ENCODE measurements around the gene CTNNA2.

CTNNA2 gene

GRCh38 chr2:80302001-80302313 is 789.1 kb downstream of the CTNNA2 start:
- no peak for DNase-seq

- no peak for DNase-seq
These were observed 789.6 kb downstream of the CTNNA2 start for GRCh38 chr2:80302314-80303005.

DNA sequence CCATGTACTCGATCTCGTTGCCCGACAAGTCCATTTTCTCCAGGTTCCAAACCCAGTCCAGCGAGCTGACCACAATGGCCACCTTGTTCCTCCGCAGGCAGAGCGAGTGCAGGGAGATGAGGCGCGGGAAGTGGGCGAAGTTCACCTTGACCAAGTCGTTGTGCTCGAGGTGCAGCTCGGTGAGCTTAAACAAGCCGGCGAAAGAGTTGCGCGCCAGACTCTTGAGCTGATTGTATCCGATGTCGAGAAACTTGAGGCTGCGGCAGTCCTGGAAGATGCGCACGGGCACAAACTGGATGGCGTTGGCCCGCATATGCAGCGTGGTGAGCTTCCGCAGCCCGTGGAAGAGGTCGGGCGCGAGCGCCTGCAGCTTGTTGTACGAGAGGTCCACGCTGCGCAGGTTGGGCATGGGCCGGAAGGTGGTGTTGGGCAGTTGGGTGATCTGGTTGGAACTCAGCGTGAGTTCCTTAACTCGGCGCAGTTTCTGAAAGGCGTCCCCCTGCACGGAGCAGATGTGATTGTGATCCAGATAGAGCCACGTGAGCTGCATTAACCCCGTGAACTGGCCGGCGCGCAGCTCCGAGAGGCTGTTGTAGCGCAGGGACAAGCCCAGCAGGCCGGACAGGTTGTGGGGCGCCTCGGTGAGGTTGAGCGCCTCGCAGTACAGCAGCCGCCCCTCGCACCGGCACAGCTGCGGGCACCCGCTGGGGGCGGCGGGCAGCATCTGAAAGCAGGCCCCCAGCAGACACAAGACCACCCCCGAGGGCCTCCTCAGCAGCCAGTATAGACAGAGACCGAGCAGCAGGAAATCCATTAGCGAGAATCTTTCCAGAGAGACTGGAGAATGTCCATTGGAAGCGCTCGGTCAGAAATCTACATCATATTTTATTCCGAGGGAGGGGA is 790.4 kb downstream of the CTNNA2 start:
- no peak for DNase-seq

GRCh38 chr2:80303909-80304837 is 791.3 kb downstream of the CTNNA2 start, which contains the start of gene LRRTM1:
Gene LRRTM1, minus strand, starts transcription at chr2:80304752. Its CDS starts 933 bp downstream, at chr2:80303819.
- no peak for DNase-seq

DNA sequence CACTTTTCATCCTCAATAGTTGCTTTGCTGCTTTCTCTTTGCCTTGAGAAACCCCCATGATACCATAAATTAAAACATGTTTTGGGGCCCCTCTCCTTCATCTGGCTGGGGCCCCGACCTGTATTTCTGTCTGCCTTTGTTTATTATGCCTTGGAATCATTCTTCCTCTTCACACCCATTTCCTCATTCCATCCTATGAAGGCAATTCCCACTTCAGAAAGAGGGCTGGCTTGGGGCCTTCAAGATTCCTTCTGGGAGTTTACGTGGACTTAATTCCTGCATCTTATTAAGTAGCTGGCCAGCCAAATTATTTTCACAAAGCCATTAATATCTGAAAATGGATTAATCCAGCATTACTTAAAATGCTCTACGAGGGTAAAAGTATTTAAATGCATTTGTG is 798.5 kb downstream of the CTNNA2 start:
- no peak for DNase-seq

DNA sequence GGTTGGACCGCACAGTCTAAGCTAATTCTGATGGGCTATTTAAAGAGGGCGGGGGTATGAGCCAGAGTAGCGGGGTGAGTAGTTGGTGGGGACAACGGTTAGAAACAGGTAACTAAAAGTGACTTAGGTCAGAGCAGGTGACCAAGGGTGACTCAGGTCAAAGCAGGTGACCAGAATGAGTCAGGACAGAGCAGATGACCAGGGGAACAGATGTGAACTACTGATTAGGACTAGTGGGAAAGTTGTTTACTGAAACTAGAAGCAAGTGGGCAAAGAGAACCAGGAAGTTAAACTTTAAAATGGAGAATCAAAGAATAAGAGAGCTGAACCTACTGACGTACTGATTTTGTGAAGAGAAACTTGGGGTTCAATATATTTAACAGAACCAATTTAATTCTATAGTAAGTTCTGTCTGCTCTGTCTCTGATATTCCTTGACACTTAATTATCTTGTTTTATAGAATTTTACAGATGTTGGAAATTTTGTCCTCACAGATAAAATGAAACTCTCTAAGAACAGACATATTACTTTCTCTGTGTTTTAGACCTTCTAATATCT is 799.5 kb downstream of the CTNNA2 start:
- DNase-seq, result no peak

DNA sequence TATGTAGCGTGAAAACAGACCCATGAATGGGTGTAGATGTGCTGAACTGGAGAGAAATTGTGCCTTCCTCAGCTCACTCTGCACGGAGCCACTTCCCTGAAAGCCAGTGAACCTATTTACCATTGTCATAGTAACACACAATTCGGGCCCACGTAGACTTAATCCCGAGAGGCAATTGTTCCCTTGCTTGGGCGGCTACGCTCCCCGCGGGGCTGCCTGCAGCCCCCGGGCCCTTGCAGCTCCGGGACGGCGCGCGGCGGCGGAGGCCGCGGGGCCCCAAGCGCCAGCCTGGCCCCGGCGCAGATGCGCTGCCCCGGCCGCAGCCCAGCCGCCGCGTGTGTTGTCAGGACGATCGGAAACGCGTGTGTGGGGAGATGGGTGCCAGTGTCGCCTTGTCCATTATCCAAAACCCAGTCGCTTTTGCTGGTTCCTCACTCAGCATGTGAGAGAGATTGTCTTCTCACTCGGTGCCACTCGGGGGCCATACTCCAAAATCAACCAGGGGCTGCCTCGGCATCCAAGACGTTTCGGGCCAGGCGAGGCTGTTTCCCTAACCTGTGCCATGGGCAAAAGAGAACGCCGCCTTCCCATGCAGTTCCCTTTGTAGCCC is 809.6 kb downstream of the CTNNA2 start:
- DNase-seq, result no peak

GRCh38 chr2:80322958-80323357 is 810.1 kb downstream of the CTNNA2 start:
- DNase-seq, result no peak

GRCh38 chr2:80323610-80324009 is 810.8 kb downstream of the CTNNA2 start:
- DNase-seq, result no peak

- DNase-seq, result no peak
These were observed 811.7 kb downstream of the CTNNA2 start for GRCh38 chr2:80324525-80324924.

DNA sequence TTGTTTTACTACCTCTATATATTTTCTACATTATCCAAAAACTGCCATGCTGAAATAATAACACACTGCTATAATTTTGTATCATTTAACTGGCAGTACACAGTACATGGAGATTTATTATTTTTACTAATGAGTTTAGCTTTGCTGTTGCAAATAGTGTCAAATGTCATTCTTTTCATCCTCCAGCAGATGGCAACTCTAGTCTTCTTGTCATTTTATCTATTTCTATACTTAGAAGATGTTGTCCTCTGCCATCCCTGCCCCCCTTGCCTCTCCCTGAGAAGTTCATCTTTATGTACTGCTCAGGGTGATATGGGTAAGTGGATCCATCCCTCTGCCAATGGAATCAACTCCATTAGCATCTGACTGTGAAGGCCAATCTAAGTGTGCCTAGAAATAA is 813.4 kb downstream of the CTNNA2 start:
- no peak for DNase-seq

- DNase-seq, result no peak
These were observed 814.0 kb downstream of the CTNNA2 start for GRCh38 chr2:80326861-80327260.

GRCh38 chr2:80328159-80328571 is 815.3 kb downstream of the CTNNA2 start:
- DNase-seq, result no peak

GRCh38 chr2:80329491-80329890 is 816.6 kb downstream of the CTNNA2 start:
- DNase-seq, result no peak

DNA sequence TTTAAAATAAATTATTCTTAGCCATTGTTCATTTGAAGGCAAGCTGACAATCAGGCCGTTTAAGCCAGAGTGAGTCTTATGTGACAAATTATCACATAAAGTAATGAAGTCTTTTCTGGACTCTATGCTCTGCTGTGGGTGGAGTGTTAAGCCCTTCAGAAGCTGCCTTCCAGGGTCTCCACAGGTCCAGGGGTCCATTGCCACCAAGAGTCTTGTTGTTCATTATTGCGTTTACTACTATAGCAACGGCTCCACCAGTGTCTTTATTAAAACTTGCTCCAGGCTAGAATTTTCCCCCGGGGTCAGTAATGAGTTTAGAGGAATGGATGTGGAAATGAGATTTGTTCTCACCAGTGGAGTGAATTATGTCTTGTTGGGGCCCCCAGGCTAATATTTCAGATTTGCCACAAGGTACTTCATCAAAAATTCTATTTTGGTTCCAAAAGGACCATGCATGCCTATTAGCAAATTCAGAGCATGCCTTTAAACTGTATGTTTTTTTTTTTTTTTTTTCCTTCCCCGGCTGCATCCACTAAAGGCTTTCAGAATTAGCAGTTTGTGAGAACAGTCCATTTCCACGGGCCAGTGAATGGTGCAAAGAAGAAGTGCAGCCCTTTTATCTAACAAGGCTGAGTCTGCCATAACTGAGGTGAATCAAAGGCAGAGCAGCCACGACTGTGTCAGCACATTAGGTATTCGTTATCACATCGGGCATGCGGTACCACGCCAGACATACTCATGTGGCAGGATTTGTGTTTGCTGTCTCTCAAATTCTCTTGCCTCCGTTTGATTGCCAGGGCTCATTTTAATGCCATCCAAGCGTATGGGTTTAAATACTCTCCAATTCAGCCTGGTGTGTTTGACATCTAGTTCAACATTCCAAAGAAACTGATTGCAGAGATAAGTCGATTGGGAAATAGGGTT is 817.9 kb downstream of the CTNNA2 start:
- DNase-seq, result no peak

- no peak for DNase-seq
These were observed 821.0 kb downstream of the CTNNA2 start for GRCh38 chr2:80333886-80334285.

DNA sequence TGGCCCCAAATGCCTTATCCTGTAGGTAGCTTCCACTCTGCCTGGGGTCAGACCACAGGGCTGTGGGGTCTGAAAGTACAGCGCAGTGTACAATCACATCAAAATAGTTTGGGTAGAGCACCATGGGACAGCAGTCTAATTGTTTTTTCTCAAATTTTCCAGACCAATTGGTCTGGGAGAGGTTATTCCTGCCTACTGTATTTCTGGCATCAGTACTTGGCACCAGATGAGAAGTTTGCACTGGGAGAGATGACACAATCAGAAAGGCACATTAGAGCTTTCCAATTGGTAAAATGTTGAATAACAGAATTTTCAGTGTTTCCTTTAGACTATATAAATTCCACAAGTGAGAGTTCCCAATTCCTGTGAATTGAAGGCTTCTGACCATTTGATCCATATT is 822.6 kb downstream of the CTNNA2 start:
- no peak for DNase-seq

DNA sequence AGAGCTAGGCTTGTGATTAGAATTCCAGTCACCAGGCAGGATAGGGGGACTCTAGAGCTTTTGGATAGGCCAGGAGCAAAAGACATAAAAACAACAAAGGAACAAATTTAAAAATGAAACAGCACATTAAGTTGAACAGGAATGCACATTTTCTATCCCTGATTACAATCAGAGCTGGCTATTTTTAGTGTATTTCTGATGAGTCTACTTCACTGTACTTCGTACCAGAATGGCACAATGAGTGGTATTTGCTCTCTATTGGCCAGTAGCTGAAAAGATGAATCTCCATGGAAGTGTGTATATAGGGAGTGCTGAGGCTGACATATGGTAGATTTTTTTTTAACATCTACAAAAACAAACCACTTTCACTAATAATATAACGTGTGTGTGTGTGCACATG is 825.9 kb downstream of the CTNNA2 start:
- DNase-seq, result no peak

GRCh38 chr2:80340022-80340421 is 827.2 kb downstream of the CTNNA2 start:
- no peak for DNase-seq

GRCh38 chr2:80348078-80348477 is 835.2 kb downstream of the CTNNA2 start:
- DNase-seq, result no peak

GRCh38 chr2:80348953-80349352 is 836.1 kb downstream of the CTNNA2 start:
- no peak for DNase-seq
